ENCODE results near the gene RAD51B. TPM values are rescaled to one million over a fixed set of nuclear protein-coding genes. Genes with fewer than 3 reads are reported as not detected.

The RAD51B gene
- total and polyA plus RNA-seq, 8 donors: 1.8 to 30.7 (median 15.3) TPM

DNA sequence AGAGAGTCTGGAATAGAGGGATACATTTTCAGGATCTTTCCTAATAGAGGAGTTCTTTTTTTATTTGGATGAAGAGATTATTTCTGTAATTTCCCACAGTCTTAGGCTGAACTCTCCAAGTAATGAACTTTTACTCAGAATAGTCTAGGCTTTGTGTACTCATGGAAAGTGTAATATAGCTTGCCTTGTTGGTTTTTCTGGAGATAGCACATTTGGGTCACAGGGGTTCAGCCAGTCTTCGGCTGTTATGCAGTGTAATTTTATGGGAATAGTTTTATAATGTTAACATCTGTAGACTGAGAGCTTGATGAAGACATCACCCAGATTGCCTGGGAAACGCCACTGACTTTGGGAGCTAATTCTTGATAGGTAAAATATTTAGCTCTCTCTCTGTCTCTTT lies 450.8 kb downstream of the RAD51B start:
- H3K27ac ChIP-seq: peak overlapping the region in 3 of 5 donors; percentile 9 to 75 (median 66)
- WGBS, 5 donors: 24 to 59% (median 35%) methylated on average over 2 of the region's 2 CpGs
- no peak for DNase-seq
- intact Hi-C loops (cut with DNase I; ENCODE audit: low total_unique reads): no loop called here
- no peaks in the 10 kb centered on the region for H3K36me3 ChIP-seq
- TF ChIP-seq POLR2AphosphoS5 (IDR thresholded peaks at IDR 0.05) (no peak), EP300 (IDR thresholded peaks at IDR 0.05) (no peak), POLR2A (IDR thresholded peaks at IDR 0.05) (no peak)
- TF ChIP-seq, protein P1, sequence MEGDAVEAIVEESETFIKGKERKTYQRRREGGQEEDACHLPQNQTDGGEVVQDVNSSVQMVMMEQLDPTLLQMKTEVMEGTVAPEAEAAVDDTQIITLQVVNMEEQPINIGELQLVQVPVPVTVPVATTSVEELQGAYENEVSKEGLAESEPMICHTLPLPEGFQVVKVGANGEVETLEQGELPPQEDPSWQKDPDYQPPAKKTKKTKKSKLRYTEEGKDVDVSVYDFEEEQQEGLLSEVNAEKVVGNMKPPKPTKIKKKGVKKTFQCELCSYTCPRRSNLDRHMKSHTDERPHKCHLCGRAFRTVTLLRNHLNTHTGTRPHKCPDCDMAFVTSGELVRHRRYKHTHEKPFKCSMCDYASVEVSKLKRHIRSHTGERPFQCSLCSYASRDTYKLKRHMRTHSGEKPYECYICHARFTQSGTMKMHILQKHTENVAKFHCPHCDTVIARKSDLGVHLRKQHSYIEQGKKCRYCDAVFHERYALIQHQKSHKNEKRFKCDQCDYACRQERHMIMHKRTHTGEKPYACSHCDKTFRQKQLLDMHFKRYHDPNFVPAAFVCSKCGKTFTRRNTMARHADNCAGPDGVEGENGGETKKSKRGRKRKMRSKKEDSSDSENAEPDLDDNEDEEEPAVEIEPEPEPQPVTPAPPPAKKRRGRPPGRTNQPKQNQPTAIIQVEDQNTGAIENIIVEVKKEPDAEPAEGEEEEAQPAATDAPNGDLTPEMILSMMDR (IDR thresholded peaks at IDR 0.05): no peak
- H3K4me1 ChIP-seq: peaks cover 8 to 69% (median 41%) of the 10 kb centered on the region in 4 donors
- no peaks in the 10 kb centered on the region for H3K27me3 ChIP-seq
- no peaks in the 10 kb centered on the region for H3K9me3 ChIP-seq
- no peak overlapping the region for H3K4me3 ChIP-seq

- Histone ChIP-seq H3K4me1 (peaks cover 8 to 72% (median 43%) of the 10 kb centered on the region in 4 donors), H3K9me3 (no peaks in the 10 kb centered on the region), H3K4me3 (no peak overlapping the region), H3K36me3 (no peaks in the 10 kb centered on the region), H3K27me3 (no peaks in the 10 kb centered on the region), H3K27ac (peak overlapping the region in 1 of 5 donors; percentile 75)
- WGBS, 5 donors: 64 to 73% (median 72%) methylated on average over 5 of the region's 5 CpGs
- intact Hi-C loops (cut with DNase I; ENCODE audit: low total_unique reads): no loop called here
- DNase-seq: no peak
- TF ChIP-seq POLR2AphosphoS5 (IDR thresholded peaks at IDR 0.05) (no peak), POLR2A (IDR thresholded peaks at IDR 0.05) (no peak), EP300 (IDR thresholded peaks at IDR 0.05) (no peak)
- TF ChIP-seq, protein P1 (IDR thresholded peaks at IDR 0.05): no peak
These were observed 452.4 kb downstream of the RAD51B start for GRCh38 chr14:68271913-68272391.

DNA sequence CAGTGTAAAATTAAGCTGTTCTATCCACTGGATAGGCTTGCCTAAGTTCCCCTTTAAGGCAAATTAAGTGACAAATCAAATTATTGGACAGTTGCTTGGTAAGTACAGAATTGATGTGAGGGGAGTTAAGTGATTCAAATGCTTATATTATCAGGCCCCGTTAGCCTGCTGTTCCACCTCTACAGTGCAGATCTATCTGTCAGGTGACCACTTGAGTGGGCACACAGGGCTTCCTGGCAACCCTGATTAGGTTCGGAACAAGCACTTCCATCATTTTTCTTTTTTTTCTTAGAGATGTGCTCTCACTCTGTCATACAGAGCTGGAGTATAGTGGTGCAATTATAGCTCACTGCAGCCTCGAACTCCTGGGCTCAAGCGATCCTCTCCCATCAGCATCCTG lies 453.8 kb downstream of the RAD51B start:
- intact Hi-C loops (cut with DNase I; ENCODE audit: low total_unique reads): no loop called here
- no peak for DNase-seq

DNA sequence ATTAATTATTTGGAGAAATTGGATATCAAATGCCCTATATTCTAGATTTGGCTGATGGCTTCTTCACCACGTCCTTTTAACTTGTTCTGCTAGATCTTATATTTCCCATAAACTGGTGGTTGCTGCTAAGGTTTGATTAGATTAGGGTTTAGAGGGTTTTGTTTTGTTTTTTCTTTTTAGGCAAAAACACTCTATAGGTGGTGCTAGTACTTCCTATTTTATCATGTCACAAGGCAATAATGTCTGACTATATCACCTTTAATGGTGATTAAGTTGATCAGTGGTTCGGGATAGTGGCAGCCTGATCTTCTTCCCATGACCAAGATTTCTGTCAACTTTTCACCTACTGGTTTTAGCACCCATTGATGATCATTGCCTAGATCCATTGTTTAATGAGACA lies 455.1 kb downstream of the RAD51B start:
- no peaks in the 10 kb centered on the region for H3K9me3 ChIP-seq
- intact Hi-C loops (cut with DNase I; ENCODE audit: low total_unique reads): no loop called here
- H3K4me1 ChIP-seq: peaks cover 8 to 61% (median 33%) of the 10 kb centered on the region in 4 donors
- H3K4me3 ChIP-seq: no peak overlapping the region
- TF ChIP-seq POLR2AphosphoS5 (IDR thresholded peaks at IDR 0.05) (no peak), POLR2A (IDR thresholded peaks at IDR 0.05) (no peak), EP300 (IDR thresholded peaks at IDR 0.05) (no peak)
- TF ChIP-seq, protein P1 (IDR thresholded peaks at IDR 0.05): no peak
- H3K27me3 ChIP-seq: no peaks in the 10 kb centered on the region
- H3K36me3 ChIP-seq: no peaks in the 10 kb centered on the region
- no peak overlapping the region for H3K27ac ChIP-seq
- no peak for DNase-seq
- WGBS, 5 donors: 51 to 67% (median 57%) methylated on average over 2 of the region's 2 CpGs

More for the DNA sequence above, 453.8 kb downstream of the RAD51B start:
- H3K9me3 ChIP-seq: no peaks in the 10 kb centered on the region
- peaks cover 8 to 63% (median 39%) of the 10 kb centered on the region in 4 donors for H3K4me1 ChIP-seq
- H3K27me3 ChIP-seq: no peaks in the 10 kb centered on the region
- H3K4me3 ChIP-seq: no peak overlapping the region
- H3K36me3 ChIP-seq: no peaks in the 10 kb centered on the region
- H3K27ac ChIP-seq: peak overlapping the region in 1 of 5 donors; percentile 30
- 65 to 81% (median 78%) methylated on average over 4 of the region's 4 CpGs for WGBS, 5 donors
- TF ChIP-seq, protein P1 (IDR thresholded peaks at IDR 0.05): no peak
- TF ChIP-seq EP300 (IDR thresholded peaks at IDR 0.05) (no peak), POLR2A (IDR thresholded peaks at IDR 0.05) (no peak), POLR2AphosphoS5 (IDR thresholded peaks at IDR 0.05) (no peak)
